ENCODE measurements around the gene USH1G.

Gene USH1G

GRCh38 chr17:74946641-74947040 lies 23.6 kb upstream of the USH1G start:
- no peak overlapping the region for H3K4me3 ChIP-seq (ENCODE audit: low read depth, low read length)
- TF ChIP-seq CTCF (IDR thresholded peaks at IDR 0.05; ENCODE audit: low read depth, low read length), result no peak

- no peak for TF ChIP-seq CTCF (IDR thresholded peaks at IDR 0.05; ENCODE audit: low read depth, low read length)
- H3K4me3 ChIP-seq (ENCODE audit: low read depth, low read length), result no peak overlapping the region
These were observed 22.5 kb upstream of the USH1G start for GRCh38 chr17:74945543-74945942.

GRCh38 chr17:74943808-74944522 lies 20.9 kb upstream of the USH1G start:
- no peak overlapping the region for H3K4me3 ChIP-seq (ENCODE audit: low read depth, low read length)
- no peak for TF ChIP-seq CTCF (IDR thresholded peaks at IDR 0.05; ENCODE audit: low read depth, low read length)

GRCh38 chr17:74941128-74941725 lies 18.2 kb upstream of the USH1G start:
- no peak for TF ChIP-seq CTCF (IDR thresholded peaks at IDR 0.05; ENCODE audit: low read depth, low read length)
- no peak overlapping the region for H3K4me3 ChIP-seq (ENCODE audit: low read depth, low read length)

- no peak overlapping the region for H3K4me3 ChIP-seq (ENCODE audit: low read depth, low read length)
- TF ChIP-seq CTCF (IDR thresholded peaks at IDR 0.05; ENCODE audit: low read depth, low read length), result no peak
These were observed 16.5 kb upstream of the USH1G start for GRCh38 chr17:74939534-74939933.

- no peak overlapping the region for H3K4me3 ChIP-seq (ENCODE audit: low read depth, low read length)
- no peak for TF ChIP-seq CTCF (IDR thresholded peaks at IDR 0.05; ENCODE audit: low read depth, low read length)
These were observed 15.3 kb upstream of the USH1G start for GRCh38 chr17:74938194-74938950.

All from WI38 (cell line).